ENCODE data around the gene AGAP1.
"Not testable (repeated sequence)": the region's sequence is repeated elsewhere in the genome, so short reads cannot be mapped to it uniquely, and the experiment has no call there.

The AGAP1 gene

GRCh38 chr2:236114959-236115358, 621.1 kb downstream of the AGAP1 start:
- no peak for DNase-seq

DNA sequence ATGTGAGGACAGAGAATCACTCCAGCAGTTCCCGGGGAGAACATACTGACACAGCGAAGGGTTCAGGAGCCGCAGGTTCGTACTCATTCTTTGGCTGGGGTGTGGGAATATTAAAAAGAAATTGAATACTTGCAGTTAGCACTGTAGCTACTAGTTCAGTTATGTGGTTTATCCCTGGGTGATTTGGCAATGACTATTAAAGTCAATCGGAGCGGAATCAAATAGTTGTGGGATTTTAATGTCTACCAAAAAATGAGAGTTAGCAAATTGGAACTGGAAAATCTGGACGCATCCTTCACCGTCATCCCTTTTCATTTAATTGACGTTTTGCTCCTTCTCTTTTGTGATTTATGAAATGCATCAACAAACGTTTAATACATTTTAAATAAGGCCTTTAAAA, 623.6 kb downstream of the AGAP1 start:
- DNase-seq = no peak

DNA sequence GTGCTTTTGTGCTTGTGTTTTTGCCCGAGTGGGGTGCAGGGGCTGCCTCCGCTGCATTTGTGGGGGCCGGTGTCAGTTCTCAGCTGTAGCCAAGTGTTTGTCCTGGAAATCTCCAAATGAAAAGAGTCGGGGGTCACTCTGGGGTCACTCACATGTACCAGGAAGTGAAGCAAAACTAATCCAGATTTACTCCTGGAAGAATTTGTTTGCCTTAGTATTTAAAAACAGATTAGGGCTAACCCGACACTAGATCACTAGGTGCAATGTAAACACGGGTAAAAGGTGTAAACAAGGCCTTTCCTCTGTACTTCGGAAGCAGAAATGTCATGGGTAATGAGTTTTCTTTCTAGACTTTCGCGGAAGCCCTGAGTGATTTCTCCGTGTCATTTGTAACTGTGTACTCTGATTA, 624.0 kb downstream of the AGAP1 start:
- no peak for DNase-seq

GRCh38 chr2:236119003-236119402, 625.2 kb downstream of the AGAP1 start:
- no peak for DNase-seq

DNA sequence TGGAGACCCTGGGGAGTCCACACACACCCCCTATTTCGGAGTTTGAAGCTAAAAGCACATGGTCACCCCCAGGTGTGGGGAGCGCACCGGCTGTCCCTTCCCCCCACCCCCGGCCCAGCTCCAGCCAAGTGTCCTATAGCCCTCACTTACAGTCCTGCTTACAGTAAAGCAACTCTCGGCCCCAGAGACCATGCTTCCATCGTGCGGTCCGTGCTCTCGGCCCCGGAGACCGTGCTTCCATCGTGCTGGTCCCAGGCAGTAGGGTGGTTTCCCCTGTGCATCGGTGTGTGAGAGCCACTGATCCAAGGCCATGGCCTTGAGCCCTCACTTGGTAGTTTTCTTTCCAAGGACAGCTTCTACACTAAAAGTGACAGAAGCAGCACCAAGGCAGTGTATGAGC, 625.6 kb downstream of the AGAP1 start:
- no peak for DNase-seq

- DNase-seq = no peak
Observed at GRCh38 chr2:236120141-236120601, 626.3 kb downstream of the AGAP1 start.

DNA sequence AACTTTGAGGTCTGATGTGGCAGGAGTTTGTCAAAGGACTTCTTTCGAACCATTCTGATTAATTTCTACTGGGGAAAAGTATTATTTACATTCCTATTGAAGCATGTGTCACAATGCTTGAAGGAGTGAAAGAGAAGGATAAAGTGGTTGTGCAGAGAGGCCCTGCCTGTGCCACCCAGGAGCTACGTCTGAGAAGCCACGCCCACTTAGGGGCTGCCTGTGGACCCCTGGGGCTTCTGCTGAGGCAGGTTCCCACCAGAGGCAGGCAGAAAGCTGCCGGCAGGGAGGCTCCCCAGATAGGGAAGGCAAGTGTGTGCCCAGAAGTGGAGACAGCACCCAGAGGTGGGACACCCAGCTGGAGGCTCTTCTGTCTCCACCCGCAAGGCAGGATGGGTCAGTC, 627.0 kb downstream of the AGAP1 start:
- no peak for DNase-seq

GRCh38 chr2:236121546-236121945, 627.7 kb downstream of the AGAP1 start:
- DNase-seq = no peak

- no peak for DNase-seq
Observed at GRCh38 chr2:236122236-236122635, 628.4 kb downstream of the AGAP1 start.

GRCh38 chr2:236123716-236124115, 629.9 kb downstream of the AGAP1 start:
- no peak for DNase-seq

GRCh38 chr2:236124182-236124893, 630.5 kb downstream of the AGAP1 start:
- no peak for DNase-seq

GRCh38 chr2:236125541-236125940, 631.7 kb downstream of the AGAP1 start:
- DNase-seq = no peak

- no peak for DNase-seq
Observed at GRCh38 chr2:236127010-236127409, 633.2 kb downstream of the AGAP1 start.

DNA sequence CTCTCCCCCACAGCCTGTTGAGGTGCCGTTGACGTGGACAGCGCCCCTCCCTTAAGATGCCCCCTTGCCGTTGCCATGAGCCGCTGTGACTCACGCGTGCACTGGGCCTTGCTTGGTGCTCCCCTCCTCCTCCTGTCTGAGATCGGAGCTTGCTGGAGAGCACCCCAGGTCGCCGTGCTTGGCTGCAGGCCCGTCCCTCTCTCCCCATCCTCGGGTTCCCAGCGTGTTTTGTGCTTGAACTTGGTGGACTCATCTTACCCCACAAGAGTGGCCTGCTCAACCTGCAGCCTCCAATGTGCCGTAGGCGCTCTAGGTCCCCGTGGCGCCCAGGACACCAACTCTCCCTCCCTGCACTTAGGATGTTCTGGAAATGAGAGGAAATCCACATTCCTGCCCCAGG, 634.5 kb downstream of the AGAP1 start:
- DNase-seq = no peak

DNA sequence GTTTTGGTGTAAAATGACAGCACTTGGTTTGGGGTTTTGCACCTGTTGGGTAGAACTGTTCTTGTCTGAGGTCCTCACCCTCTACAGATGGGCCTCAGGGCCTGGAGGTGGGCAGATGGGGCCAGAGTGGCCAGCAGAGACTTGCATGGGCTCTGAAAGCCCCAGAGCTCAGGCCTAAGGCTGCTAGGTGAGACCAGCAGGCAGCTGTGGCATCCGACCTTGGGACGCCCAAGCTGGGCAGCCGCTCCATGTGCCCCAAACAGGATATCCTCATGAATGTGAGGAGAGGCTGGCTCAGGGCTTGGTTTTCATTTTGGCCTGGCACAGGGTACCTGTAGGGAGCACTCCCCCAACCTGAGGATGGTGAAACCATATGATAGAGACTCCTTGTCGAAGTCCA, 636.1 kb downstream of the AGAP1 start:
- DNase-seq = no peak

DNA sequence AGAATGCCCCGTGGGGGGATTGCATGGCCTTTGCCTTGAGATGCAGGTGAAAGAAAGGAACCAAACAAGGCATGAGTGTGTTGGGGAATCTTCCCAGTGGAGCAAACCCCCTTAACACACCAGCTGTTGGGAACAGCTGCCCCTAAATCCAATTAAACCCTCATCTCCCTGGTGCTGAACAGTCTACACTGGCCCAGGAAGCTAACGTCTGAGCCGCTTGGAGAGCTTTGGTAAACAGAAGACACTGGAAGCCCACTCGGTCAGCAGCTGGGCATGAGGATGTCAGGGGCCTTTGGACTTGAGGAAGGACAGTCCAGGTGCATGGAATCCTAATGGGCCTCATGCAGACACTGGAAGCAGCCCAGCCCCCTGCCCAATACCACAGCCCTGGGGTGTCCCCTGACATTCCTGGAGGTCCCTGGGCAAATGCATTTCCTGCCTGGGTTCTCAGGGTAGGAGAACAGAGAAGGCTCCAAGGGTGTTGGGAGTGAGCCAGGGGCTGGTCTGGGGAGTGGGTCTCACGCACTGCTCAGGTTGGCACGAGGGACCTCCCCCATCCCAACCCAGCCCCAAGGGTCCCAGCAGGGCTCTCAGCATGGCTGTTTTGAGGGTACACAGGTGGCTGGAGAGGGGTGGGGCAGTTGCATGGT, 636.6 kb downstream of the AGAP1 start:
- no peak for DNase-seq

DNA sequence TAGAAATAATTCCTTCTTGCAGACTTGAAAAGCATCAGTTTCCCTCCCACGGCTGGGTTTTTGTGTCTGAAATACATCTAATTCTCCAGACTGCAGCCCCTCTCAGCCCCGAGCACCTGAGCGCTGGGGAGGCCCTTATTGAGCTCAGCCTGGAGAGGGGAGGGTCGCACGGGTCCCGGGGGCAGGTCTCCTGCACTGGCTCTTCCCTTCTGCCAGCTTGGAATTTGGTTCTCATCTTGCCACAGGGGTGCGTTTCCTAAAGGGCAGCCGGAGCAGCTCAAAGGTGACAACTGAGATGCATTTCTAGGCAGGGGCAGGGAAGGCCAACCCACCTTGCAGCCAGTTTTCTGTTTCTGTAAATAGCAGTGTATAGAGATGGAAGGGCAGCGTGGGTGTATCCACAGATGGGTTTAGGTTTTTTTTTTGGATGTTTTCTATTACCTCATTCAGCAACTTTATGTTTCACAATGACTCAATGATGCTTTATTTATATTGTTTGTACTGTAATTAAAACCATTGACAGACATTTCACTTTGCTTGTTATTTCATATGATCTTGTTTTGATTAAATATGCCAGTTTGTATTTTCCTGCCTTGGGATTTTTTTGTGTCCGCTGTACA, 637.3 kb downstream of the AGAP1 start:
- no peak for DNase-seq

DNA sequence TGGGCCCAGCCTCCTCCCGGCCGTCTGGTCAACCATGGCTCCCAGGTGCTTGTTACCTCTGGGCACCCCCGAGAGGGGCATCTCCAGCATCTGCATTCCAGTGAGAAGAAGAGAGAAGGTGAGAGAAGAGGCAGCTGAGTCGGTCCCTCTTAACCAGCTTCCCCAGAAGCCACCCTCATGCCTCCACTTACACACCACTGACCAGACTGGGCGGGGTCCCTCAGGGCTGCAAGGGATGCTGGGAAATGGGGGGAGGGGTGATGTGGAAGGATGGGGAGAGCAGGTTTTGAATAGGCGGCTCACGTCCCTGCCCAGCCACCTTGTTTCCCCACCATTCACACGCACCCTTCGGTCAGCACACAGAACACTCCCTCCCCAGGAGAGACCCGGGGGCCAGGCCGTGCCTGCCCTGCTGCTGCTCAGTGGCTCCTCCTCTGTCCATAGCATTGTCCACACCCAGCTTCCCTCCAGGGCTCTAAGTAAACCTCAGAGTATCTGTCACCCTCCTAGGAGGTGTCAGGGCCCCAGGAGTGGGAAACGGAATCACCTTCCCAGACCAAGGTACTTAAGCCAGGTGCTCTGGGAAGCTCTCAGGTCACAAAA, 639.7 kb downstream of the AGAP1 start:
- DNase-seq = no peak

GRCh38 chr2:236136538-236136937, 642.7 kb downstream of the AGAP1 start:
- DNase-seq = no peak

DNA sequence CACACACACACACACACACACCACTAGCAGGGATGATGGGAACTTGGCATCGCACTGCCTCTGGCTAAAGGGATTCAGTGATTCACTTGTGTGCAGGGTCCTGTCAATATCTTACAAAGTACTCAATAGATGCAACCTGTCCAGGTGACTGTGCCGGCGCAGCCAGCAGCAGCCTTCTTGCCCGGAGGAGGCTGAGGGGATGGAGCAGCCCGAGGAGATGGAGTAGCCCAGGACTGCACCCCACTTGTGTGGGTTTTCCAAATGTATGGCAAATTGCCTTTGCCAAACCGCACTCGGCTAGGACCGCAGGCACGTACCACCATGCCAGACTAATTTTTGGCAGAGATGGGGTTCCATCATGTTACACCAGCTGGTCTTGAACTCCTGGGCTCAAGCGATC, 643.2 kb downstream of the AGAP1 start:
- DNase-seq = no peak

DNA sequence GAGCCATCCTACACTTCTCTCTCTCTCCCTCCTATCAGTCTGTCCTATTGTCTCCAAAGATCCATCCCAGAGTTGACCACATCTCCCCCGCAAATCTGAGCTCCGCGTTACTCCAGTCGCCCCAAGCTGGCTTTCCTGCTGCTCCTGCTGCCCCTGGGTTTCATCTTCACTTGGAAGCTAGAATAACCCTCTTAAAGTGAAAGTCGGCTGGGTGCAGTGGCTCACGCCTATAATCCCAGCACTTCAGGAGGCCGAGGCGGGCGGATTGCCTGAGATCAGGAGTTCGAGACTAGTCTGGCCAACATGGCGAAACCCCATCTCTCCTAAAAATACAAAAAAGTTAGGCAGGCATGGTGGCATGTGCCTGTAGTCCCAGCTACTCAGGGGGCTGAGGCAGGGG, 647.8 kb downstream of the AGAP1 start:
- DNase-seq = not testable (repeated sequence)

DNA sequence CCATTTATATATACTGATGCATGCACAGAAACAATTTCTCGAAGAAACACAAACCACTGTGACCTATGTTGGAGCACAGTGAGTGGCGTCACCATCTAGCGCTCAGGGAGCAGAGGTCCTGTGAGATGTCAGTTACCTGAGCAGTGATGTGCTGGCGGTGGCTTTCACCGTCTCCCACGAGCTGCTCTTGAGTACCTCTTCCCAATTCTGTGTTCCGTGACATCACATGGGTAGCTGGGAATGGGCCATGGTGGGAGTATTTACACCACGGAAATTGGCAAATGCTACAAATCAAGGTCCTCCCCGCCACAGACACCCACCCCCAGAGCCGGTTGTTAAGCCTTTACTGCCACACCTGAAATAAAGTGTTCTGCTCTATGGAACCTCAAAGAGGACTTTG, 650.0 kb downstream of the AGAP1 start:
- DNase-seq = no peak

DNA sequence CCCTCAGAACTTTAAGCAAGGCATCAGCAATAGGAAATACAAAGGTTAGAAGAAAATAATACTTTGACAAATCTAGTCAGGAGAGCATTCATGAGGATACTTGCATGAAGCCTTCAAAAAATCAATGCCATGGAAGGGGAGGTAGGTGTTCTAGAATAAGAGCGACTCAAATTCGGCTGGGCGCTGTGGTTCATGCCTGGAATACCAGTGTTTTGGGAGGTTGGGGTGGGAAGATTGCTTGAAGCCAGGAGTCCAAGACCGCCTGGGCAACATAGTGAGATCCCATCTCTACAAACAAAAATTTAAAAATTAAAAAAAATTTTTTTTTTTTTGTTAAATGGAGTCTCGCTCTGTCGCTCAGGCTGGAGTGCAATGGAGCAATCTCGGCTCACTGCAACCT, 652.6 kb downstream of the AGAP1 start:
- no peak for DNase-seq

DNA sequence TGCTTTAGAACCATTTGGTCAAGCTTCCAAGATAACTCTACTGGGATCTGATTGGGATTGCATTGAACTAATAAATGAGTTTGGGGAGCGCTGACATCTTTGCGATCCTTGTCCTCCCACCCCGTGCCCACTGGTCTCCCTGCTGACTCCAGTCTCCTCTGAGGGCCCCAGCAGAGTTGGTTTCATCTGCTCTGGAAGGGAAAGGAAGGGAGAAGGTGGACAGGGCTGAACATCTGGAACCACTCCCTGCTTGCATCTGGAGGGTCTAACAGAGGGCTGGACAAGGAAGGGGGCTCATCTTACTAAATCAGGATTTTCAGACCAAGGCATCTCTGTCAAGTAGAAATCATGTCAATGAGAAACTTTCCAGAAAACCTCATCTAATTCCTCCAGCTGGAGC, 661.6 kb downstream of the AGAP1 start:
- DNase-seq = no peak
